Measurements from ENCODE around the gene LRIG2. TPM values are rescaled to one million over a fixed set of nuclear protein-coding genes. Genes with fewer than 3 reads are reported as not detected.

Gene LRIG2
- total and polyA plus RNA-seq, 9 of the 15 experiments (the other 6 are each of a cell fraction or from before 2014, with no cell fraction given) = 1.8 to 28.1 (median 11.5) TPM

DNA sequence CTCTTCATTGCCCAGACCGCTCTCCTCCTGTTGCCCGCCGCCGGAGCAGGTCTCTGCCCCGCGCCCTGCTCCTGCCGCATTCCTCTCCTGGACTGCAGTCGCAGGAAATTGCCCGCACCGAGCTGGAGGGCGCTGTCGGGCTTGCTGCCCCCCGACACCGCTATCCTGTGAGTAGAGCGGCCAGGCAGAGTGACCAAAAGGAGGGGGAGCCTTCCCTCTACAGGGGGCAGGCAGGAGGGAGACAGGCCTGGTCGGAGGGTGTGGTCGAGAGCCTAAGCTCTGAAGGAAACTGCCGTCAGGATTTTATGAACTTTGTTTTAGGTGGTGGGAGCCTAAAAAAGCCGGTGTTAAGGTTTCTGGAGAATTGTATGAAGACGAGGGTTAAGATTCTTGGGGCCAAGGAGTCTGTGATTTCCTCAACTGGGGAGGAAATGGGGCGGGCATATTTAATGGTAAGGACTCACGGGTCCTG, 517 bp downstream of the LRIG2 start (continued):
- no peak for TF ChIP-seq RREB1 (CRISPR knock-in tag; IDR thresholded peaks at IDR 0.05)
- TF ChIP-seq SFPQ (IDR thresholded peaks at IDR 0.05; ENCODE audit: low read depth, low read length) = no peak
- TF ChIP-seq ZNF347 (CRISPR knock-in tag; IDR thresholded peaks at IDR 0.05; ENCODE audit: low read depth) = no peak
- no peak; the same call in 1 of the 2 replicates for TF ChIP-seq SIN3B (IDR thresholded peaks at IDR 0.05; ENCODE audit: low read depth)
- TF ChIP-seq TGIF2 (CRISPR knock-in tag; IDR thresholded peaks at IDR 0.05) = no peak
- TF ChIP-seq NR1H2 (CRISPR knock-in tag; IDR thresholded peaks at IDR 0.05) = no peak
- no peak for TF ChIP-seq FOXJ3 (CRISPR knock-in tag; IDR thresholded peaks at IDR 0.05)
- TF ChIP-seq HOMEZ (CRISPR knock-in tag; IDR thresholded peaks at IDR 0.05) = no peak
- TF ChIP-seq, protein P1, sequence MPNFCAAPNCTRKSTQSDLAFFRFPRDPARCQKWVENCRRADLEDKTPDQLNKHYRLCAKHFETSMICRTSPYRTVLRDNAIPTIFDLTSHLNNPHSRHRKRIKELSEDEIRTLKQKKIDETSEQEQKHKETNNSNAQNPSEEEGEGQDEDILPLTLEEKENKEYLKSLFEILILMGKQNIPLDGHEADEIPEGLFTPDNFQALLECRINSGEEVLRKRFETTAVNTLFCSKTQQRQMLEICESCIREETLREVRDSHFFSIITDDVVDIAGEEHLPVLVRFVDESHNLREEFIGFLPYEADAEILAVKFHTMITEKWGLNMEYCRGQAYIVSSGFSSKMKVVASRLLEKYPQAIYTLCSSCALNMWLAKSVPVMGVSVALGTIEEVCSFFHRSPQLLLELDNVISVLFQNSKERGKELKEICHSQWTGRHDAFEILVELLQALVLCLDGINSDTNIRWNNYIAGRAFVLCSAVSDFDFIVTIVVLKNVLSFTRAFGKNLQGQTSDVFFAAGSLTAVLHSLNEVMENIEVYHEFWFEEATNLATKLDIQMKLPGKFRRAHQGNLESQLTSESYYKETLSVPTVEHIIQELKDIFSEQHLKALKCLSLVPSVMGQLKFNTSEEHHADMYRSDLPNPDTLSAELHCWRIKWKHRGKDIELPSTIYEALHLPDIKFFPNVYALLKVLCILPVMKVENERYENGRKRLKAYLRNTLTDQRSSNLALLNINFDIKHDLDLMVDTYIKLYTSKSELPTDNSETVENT (CRISPR knock-in tag; IDR thresholded peaks at IDR 0.05) = no peak
- no peak for TF ChIP-seq ZBTB8A (IDR thresholded peaks at IDR 0.05; ENCODE audit: partially characterized antibody)
- 0 out of 2 replicates have a peak, but pooled peaks have one; percentile 14 for TF ChIP-seq RUNX1 (IDR thresholded peaks at IDR 0.05; ENCODE audit: low read depth)
- peak; percentile 63; the same call in 1 of the 2 replicates for TF ChIP-seq RB1 (IDR thresholded peaks at IDR 0.05; ENCODE audit: low read depth)
